Limb (tissue), 2 donors: ENCODE results near the gene ABCC3.

Experiments used
- DNase-seq, 2 donors: peaks; one replicate each; pipeline ENCODE4 v3.0.0-alpha.2; 2016; ENCODE audit errors: extremely low spot score in 2 of 2

Gene ABCC3

GRCh38 chr17:50737118-50737698 is 102.5 kb downstream of the ABCC3 start:
- DNase-seq, result no peak

DNA sequence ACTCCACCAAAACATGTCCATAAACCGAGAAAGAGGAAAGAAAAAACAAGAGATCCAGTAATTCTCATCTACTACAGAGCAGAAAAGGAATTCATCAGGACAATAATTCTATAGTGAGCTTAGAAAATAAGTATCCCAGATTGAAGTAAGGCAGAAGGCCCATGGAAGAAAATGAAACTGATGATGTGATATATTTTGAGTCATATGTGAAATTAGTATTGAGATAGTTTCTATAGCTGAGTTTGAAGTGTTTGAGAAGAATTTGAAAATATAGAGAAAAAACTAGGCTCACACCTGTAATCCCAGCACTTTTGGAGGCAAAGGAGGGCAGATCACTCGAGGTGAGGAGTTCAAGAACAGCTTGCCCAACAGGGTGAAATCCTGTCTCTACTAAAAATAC is 104.4 kb downstream of the ABCC3 start:
- no peak for DNase-seq
